BE2C (cell line): Measurements from ENCODE around the gene ANP32D. TPM values are rescaled to one million over a fixed set of nuclear protein-coding genes. Genes with fewer than 3 reads are reported as not detected.
"Not testable (repeated sequence)": the region's sequence is repeated elsewhere in the genome, so short reads cannot be mapped to it uniquely, and the experiment has no call there.

Source experiments
- DNase-seq: peaks from one replicate; pipeline ENCODE4 v3.0.0-alpha.2; 2020
- H3K27me3 ChIP-seq: fragments of 250-450 bp; sonication (Bioruptor Pico); 2 replicates; pipeline ENCODE4 v1.5.1; 2020; ENCODE audit warnings: mild to moderate bottlenecking
- H3K36me3 ChIP-seq: fragments of 250-450 bp; sonication (Bioruptor Pico); 2 replicates; pipeline ENCODE4 v1.5.1; 2020; ENCODE audit warnings: mild to moderate bottlenecking
- H3K4me1 ChIP-seq: fragments of 250-450 bp; sonication (Bioruptor Pico); 2 replicates; pipeline ENCODE4 v1.5.1; 2020
- H3K4me3 ChIP-seq: 2 replicates; pipeline ENCODE4 v1.5.1; 2011; ENCODE audit warnings: low read depth, low read length
- H3K9me3 ChIP-seq: fragments of 250-450 bp; sonication (Bioruptor Pico); 2 replicates; pipeline ENCODE4 v1.5.1; 2020
- polyA plus RNA-seq: library from polyadenylated mRNA; unstranded; fragments of >200 nt; gene quantifications from one replicate; pipeline ENCODE4 v1.2.1, GENCODE V29; 2012; ENCODE audit warnings: low read depth, missing spikeins; ENCODE audit not compliant: insufficient read length, insufficient read depth
- TF ChIP-seq, protein P1 (sequence below): IDR thresholded peaks from 2 replicates; pipeline ENCODE4 v1.5.1; 2012; ENCODE audit warnings: mild to moderate bottlenecking, low read depth, low read length

The ANP32D gene
- polyA plus RNA-seq: not detected

DNA sequence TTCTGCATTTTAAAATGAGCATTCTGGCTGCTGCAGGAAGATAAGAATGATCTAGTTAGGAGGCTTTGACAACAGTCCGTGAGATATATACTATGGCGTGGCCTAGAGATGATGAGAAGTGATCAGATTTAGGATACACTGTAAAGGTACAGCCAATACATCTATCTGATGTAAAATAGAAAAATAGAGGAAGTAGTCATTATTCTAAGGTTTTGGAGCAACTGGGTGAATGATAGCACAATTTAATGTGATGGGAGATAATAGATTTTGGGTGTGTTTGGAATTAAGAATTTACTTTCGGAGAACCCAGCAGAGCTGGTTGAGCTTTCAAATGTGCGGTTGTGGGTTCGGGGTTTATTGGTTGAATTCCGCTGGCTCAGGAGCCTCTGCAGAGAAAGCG, at the start of gene ANP32D:
TSS of gene ANP32D (plus strand) at position 301 of the 400 bp plus-strand sequence. CDS start 106 bp downstream, outside the sequence.
- H3K27me3 ChIP-seq: no peaks in the 10 kb centered on the region
- no peaks in the 10 kb centered on the region for H3K9me3 ChIP-seq
- DNase-seq: no peak
- TF ChIP-seq, protein P1, sequence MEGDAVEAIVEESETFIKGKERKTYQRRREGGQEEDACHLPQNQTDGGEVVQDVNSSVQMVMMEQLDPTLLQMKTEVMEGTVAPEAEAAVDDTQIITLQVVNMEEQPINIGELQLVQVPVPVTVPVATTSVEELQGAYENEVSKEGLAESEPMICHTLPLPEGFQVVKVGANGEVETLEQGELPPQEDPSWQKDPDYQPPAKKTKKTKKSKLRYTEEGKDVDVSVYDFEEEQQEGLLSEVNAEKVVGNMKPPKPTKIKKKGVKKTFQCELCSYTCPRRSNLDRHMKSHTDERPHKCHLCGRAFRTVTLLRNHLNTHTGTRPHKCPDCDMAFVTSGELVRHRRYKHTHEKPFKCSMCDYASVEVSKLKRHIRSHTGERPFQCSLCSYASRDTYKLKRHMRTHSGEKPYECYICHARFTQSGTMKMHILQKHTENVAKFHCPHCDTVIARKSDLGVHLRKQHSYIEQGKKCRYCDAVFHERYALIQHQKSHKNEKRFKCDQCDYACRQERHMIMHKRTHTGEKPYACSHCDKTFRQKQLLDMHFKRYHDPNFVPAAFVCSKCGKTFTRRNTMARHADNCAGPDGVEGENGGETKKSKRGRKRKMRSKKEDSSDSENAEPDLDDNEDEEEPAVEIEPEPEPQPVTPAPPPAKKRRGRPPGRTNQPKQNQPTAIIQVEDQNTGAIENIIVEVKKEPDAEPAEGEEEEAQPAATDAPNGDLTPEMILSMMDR: no peak
- no peaks in the 10 kb centered on the region for H3K36me3 ChIP-seq
- no peaks in the 10 kb centered on the region for H3K4me1 ChIP-seq
- H3K4me3 ChIP-seq: no peak within 1 kb of the TSS

DNA sequence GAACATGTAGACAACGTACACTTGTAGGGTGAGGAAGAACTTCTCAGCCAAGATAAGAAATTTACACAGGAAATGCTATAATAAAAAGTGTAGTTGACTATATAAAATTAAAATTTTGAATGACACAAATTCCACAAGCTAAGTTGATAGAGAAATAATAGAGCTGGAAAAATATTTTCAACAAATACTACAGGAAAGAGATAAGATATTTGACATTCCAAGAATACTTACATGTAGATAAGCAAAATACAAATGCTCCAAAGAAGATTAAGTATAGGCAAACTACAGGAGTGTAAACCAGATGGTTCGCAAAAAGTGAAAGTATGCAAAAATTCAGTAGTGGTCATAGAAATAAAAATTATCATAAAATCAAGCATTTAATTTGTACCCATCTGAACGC, 49.2 kb upstream of the ANP32D start:
- H3K4me1 ChIP-seq: no peaks in the 10 kb centered on the region
- H3K9me3 ChIP-seq: no peaks in the 10 kb centered on the region
- no peaks in the 10 kb centered on the region for H3K27me3 ChIP-seq
- H3K4me3 ChIP-seq: no peak overlapping the region
- DNase-seq: no peak
- TF ChIP-seq, protein P1: no peak
- no peaks in the 10 kb centered on the region for H3K36me3 ChIP-seq

DNA sequence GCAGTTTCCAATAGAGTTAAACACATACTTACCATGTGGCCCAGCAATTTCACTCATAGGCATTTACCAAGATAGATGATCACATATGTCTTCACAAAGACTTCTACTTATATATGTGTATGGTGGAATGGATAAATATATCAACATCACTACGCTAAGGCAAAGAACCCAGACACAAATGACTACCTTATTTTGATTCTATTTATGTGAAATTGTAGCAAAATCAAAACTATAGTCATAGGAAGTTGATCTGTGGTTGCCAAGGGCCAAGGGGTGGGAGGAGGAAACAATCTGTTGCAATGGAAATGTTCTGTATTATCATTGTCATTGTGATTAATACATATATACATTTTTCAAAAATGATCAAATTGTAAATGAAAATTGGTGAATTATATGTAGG, 47.7 kb upstream of the ANP32D start:
- Histone ChIP-seq H3K4me1 (no peaks in the 10 kb centered on the region), H3K9me3 (no peaks in the 10 kb centered on the region), H3K27me3 (no peaks in the 10 kb centered on the region), H3K36me3 (no peaks in the 10 kb centered on the region), H3K4me3 (no peak overlapping the region)
- DNase-seq: no peak
- TF ChIP-seq, protein P1: no peak

DNA sequence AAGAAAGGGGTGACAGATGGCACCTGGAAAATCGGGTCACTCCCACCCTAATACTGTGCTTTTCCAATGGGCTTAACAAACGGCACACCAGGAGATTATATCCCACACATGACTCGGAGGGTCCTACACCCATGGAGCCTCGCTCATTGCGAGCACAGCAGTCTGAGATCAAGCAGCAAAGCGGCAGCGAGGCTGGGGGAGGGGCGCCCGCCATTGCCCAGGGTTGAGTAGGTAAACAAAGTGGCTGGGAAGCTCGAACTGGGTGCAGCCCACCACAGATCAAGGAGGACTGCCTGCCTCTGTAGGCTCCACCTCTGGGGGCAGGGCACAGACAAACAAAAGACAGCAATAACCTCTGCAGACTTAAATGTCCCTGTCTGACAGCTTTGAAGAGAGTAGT, 38.3 kb upstream of the ANP32D start:
- not testable (repeated sequence) for H3K27me3 ChIP-seq, H3K36me3 ChIP-seq, H3K9me3 ChIP-seq, H3K4me3 ChIP-seq, DNase-seq, H3K4me1 ChIP-seq

DNA sequence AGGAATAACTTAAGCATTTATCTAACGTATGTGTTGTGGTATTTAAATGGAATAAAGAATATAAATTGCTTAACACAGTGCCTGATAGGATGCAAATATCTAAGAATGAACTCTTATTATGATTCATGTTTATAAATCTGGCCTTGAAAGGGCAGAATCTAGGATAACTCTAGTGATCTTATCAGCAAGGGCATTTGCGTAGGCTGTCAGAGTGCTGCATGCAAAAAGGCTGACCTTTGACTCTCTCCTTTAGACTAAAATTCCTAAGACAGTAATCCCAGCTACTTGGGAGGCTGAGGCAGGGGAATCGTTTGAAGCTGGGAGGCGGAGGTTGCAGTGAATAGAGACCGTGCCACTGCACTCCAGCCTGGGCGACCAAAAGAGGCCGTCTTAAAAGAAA, 31.3 kb upstream of the ANP32D start:
- no peaks in the 10 kb centered on the region for H3K36me3 ChIP-seq
- H3K4me3 ChIP-seq: no peak overlapping the region
- H3K9me3 ChIP-seq: no peaks in the 10 kb centered on the region
- TF ChIP-seq, protein P1: no peak
- no peaks in the 10 kb centered on the region for H3K4me1 ChIP-seq
- no peaks in the 10 kb centered on the region for H3K27me3 ChIP-seq
- no peak for DNase-seq

DNA sequence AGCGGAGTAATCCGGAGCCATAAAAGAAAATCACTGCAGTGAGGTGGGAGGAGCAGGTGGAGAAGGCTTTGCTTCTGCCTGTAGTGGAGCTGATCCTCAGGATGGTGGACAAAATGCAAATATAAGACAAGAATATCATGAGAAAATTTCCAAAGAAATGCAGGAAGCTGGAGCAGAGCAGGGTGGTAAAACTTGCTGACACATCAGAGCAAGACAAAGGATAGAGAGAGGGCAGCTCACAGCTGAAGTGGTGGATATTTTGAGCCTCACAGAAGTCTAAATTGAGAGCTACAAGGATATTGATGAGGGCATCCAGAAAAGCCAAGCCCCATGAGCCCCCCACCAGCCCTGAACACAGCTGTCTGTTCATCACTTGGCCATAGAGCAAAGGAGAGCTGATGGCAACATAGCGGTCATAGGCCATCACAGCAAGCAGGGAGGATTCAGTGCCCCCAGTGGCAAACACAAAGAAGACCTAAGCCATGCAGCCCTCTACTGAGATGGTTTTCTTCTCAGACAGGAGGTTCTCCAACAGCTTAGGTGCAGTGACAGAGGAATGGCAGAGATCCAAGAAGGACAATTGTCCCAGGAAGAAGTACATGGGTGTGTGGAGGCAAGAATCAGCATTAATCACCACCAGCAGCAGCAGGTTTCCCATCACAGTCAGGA, 30.0 kb upstream of the ANP32D start:
- Histone ChIP-seq H3K4me1 (no peaks in the 10 kb centered on the region), H3K4me3 (no peak overlapping the region), H3K9me3 (no peaks in the 10 kb centered on the region), H3K36me3 (no peaks in the 10 kb centered on the region), H3K27me3 (no peaks in the 10 kb centered on the region)
- no peak for DNase-seq
- TF ChIP-seq, protein P1: 0 out of 2 replicates have a peak, but pooled peaks have one; percentile 10
